B cell (primary cell): ENCODE results near the gene MBP. TPM values are rescaled to one million over a fixed set of nuclear protein-coding genes. Genes with fewer than 3 reads are reported as not detected.
A peak's percentile ranks its signal among the peaks of the same experiment; 100 is the strongest.

Source experiments
- ATAC-seq: fragments of 200-7000 bp; cut with Tn5 transposase; one replicate; pipeline ENCODE4 v1.10.0; 2021; ENCODE audit warnings: low read depth, mild to moderate bottlenecking, moderate number of reproducible peaks, moderate library complexity
- CTCF ChIA-PET: fragments of 350-600 bp; sonication (Branson Sonifier 250); formaldehyde crosslinking; loops from one replicate; lab custom pipeline; 2021; ENCODE audit warnings: antibody characterized with exemption, inconsistent platforms; lab: Charles Lee
- POLR2A ChIA-PET: fragments of 350-600 bp; sonication (Branson Sonifier 250); formaldehyde crosslinking; loops from one replicate; lab custom pipeline; 2021; ENCODE audit warnings: antibody characterized with exemption; lab: Charles Lee
- DNase-seq: peaks from one replicate; pipeline ENCODE4 v3.0.0; 2013
- H2AFZ ChIP-seq: 2 replicates; pipeline ENCODE4 v1.6.1; 2012; ENCODE audit warnings: mild to moderate bottlenecking, low read depth, low read length; ENCODE audit not compliant: insufficient read depth, poor library complexity, severe bottlenecking
- H3K27ac ChIP-seq, 2 donors: 1 replicate in 1 of 2; 2 replicates in 1 of 2; pipeline ENCODE4 v1.5.1; 2012 to 2013; ENCODE audit warnings: low read length in 2 of 2, mild to moderate bottlenecking in 2 of 2, moderate library complexity in 1 of 2
- H3K27me3 ChIP-seq, 4 experiments: fragments of 200-600 bp in 1 of 4; sonication (generic) in 1 of 4; replicated peaks in 1 of 4; 1 replicate in 2 of 4; 2 replicates in 2 of 4; pipeline versions ENCODE4 v1.6.1 to v1.7.0; 2013 to 2016; ENCODE audit warnings: low read length in 3 of 4, mild to moderate bottlenecking in 2 of 4, mixed read lengths in 1 of 4, moderate library complexity in 1 of 4; ENCODE audit not compliant: insufficient read depth in 4 of 4, control insufficient read depth in 3 of 4; ENCODE audit errors: control extremely low read depth in 1 of 4
- H3K36me3 ChIP-seq, 2 experiments: replicated peaks in 1 of 2; 1 replicate in 1 of 2; 2 replicates in 1 of 2; pipeline versions ENCODE4 v1.6.1 to v1.7.1; 2013; ENCODE audit warnings: low read length in 1 of 2; ENCODE audit not compliant: insufficient read depth in 2 of 2, control insufficient read depth in 1 of 2; ENCODE audit errors: control extremely low read depth in 1 of 2, extremely low read depth in 1 of 2
- H3K4me1 ChIP-seq, 2 donors: fragments of 200-600 bp in 1 of 2; sonication (generic) in 1 of 2; 1 replicate in 1 of 2; 2 replicates in 1 of 2; pipeline versions ENCODE4 v1.5.1 to v1.6.1; 2013 to 2017; ENCODE audit warnings: low read length in 2 of 2; ENCODE audit not compliant: control insufficient read depth in 2 of 2, insufficient read depth in 2 of 2
- H3K4me2 ChIP-seq: replicated peaks from 2 replicates; pipeline ENCODE3; 2012; ENCODE audit warnings: mild to moderate bottlenecking, low read depth, low read length; ENCODE audit not compliant: poor library complexity, severe bottlenecking
- H3K4me3 ChIP-seq, 5 experiments: fragments of 200-600 bp in 1 of 5; sonication (generic) in 1 of 5; 1 replicate in 3 of 5; 2 replicates in 2 of 5; pipeline versions ENCODE4 v1.5.1 to v1.7.0; 2011 to 2016; ENCODE audit warnings: low read length in 4 of 5, mild to moderate bottlenecking in 4 of 5, low read depth in 2 of 5, control low read depth in 1 of 5, moderate library complexity in 1 of 5; ENCODE audit not compliant: insufficient read depth in 1 of 5; ENCODE audit errors: control extremely low read depth in 1 of 5, extremely low read depth in 1 of 5
- H3K79me2 ChIP-seq: fragments of 200-600 bp; sonication (generic); one replicate; pipeline ENCODE4 v1.6.0; 2016; ENCODE audit warnings: low read length; ENCODE audit not compliant: control insufficient read depth, insufficient read depth
- H3K9ac ChIP-seq: fragments of 200-600 bp; sonication (generic); 2 replicates; pipeline ENCODE4 v1.6.1; 2017; ENCODE audit warnings: mild to moderate bottlenecking, low read length, moderate library complexity
- H3K9me3 ChIP-seq, 3 donors: one replicate each; pipeline versions ENCODE4 v1.6.1 to v1.7.1; 2013; ENCODE audit warnings: low read length in 2 of 3; ENCODE audit not compliant: control insufficient read depth in 2 of 3, insufficient read depth in 1 of 3; ENCODE audit errors: control extremely low read depth in 1 of 3
- H4K20me1 ChIP-seq: 2 replicates; pipeline ENCODE4 v1.6.0; 2012; ENCODE audit warnings: mild to moderate bottlenecking, low read length; ENCODE audit not compliant: insufficient read depth, control insufficient read depth, poor library complexity, severe bottlenecking
- H3K27ac Mint-ChIP-seq: one replicate; pipeline ENCODE4 v1.8.0; 2021; ENCODE audit warnings: mixed read lengths
- H3K27me3 Mint-ChIP-seq: one replicate; pipeline ENCODE4 v1.8.0; 2021; ENCODE audit warnings: mixed read lengths
- H3K4me1 Mint-ChIP-seq: one replicate; pipeline ENCODE4 v1.8.0; 2021; ENCODE audit warnings: mixed read lengths
- H3K4me3 Mint-ChIP-seq: one replicate; pipeline ENCODE4 v1.8.0; 2021; ENCODE audit warnings: mixed read lengths
- H3K9me3 Mint-ChIP-seq: one replicate; pipeline ENCODE4 v1.8.0; 2022; ENCODE audit warnings: mixed read lengths; ENCODE audit not compliant: insufficient read depth
- EZH2 ChIP-seq: IDR thresholded peaks from 2 replicates; pipeline ENCODE4 v1.6.1; 2012; ENCODE audit warnings: borderline replicate concordance, low read depth, mild to moderate bottlenecking, moderate library complexity, low read length; ENCODE audit not compliant: insufficient read depth, poor library complexity, severe bottlenecking
- WGBS: methylation state at CpG from one replicate; pipeline ENCODE4 v1.1.5; 2013; ENCODE audit warnings: missing lambda C conversion rate; ENCODE audit not compliant: insufficient coverage; 5-methylcytosine and 5-hydroxymethylcytosine counted together
- intact Hi-C: fragments of 100-400 bp; cut with micrococcal nuclease; formaldehyde crosslinking; loops from one replicate; pipeline ENCODE4 v1.10.0; 2022
- polyA plus RNA-seq: library from polyadenylated mRNA; depleted of rRNA; stranded (reverse); fragments of >200 nt; gene quantifications from 2 replicates; pipeline ENCODE4 v1.2.3, GENCODE V29; 2012
- total RNA-seq, 2 donors: library from RNA; stranded (reverse); fragments of 120-200 nt in 1 of 2; gene quantifications; 1 replicate in 1 of 2; 2 replicates in 1 of 2; pipeline versions ENCODE4 v1.2.3 to v1.2.4, GENCODE V29; 2013 to 2022
- TF ChIP-seq, protein P1 (sequence below): fragments of 200-600 bp; IDR thresholded peaks from one replicate; pipeline ENCODE4 v1.8.0; 2022; ENCODE audit warnings: antibody characterized with exemption, mild to moderate bottlenecking

Gene MBP
- total and polyA plus RNA-seq, 2 donors (not counting 1 experiment from before 2014, with no cell fraction given), result 30.1 to 192 TPM

DNA sequence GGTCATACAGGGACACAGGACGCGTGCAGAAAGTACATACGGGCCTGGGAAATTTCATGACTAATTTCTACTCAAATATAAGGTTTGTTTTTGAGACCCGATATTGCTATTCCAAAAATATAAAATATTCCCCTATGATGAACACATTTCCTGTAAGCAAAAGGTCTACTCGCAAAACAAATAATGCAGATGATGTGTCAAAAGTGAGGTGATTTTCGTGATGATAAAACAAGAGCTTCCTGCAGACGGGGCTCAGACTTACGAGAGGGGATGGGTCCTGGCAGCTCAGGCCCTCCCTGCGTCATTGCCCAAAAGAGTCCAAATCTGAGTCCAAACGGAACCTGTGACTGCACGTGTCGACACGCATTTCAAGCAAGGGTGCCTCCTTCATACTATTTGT, 62.7 kb downstream of the MBP start:
- Histone ChIP-seq H3K27me3 (no peaks in the 10 kb centered on the region), H3K9me3 (peaks cover 0 to 6% (median 0%) of the 10 kb centered on the region in 3 donors), H4K20me1 (no peaks in the 10 kb centered on the region), H3K27ac (peak overlapping the region in 1 of 2 donors; percentile 97), H2AFZ (no peak overlapping the region), H3K4me2 (peak overlapping the region; percentile 64), H3K9ac (no peak overlapping the region), H3K36me3 (peaks cover 4 to 24% of the 10 kb centered on the region in 2 experiments), H3K4me1 (peaks cover 47 to 61% of the 10 kb centered on the region in 2 donors), H3K4me3 (no peak overlapping the region), H3K79me2 (peaks cover 76% of the 10 kb centered on the region)
- intact Hi-C loops, result loop anchor here (2.0 to 10.0 kb wide), 4 partner anchors 32 to 575 kb away; partner anchors contain the start of gene ZNF516
- ChIA-PET CTCF (interaction anchor here (0.7 to 8.2 kb wide), 8 partner anchors 10 to 148 kb away, joined by 3 to 91 read pairs (median 6); no protein-coding TSS in a partner anchor), POLR2A (interaction anchor here (0.9 to 6.2 kb wide), 3 partner anchors 9 to 63 kb away, joined by 3 to 58 read pairs (median 5); partner anchors contain the start of gene MBP)
- H3K4me1 Mint-ChIP-seq, result peaks cover 94% of the 10 kb centered on the region
- H3K27ac Mint-ChIP-seq, result peak overlapping the region; percentile 93
- no peak for ATAC-seq
- H3K4me3 Mint-ChIP-seq, result peak overlapping the region; percentile 79
- no peaks in the 10 kb centered on the region for H3K9me3 Mint-ChIP-seq
- peak; percentile 27 for DNase-seq
- H3K27me3 Mint-ChIP-seq, result no peaks in the 10 kb centered on the region
- 80% methylated on average over 4 of the region's 13 CpGs for WGBS
- TF ChIP-seq EZH2, result no peak
- TF ChIP-seq, protein P1, sequence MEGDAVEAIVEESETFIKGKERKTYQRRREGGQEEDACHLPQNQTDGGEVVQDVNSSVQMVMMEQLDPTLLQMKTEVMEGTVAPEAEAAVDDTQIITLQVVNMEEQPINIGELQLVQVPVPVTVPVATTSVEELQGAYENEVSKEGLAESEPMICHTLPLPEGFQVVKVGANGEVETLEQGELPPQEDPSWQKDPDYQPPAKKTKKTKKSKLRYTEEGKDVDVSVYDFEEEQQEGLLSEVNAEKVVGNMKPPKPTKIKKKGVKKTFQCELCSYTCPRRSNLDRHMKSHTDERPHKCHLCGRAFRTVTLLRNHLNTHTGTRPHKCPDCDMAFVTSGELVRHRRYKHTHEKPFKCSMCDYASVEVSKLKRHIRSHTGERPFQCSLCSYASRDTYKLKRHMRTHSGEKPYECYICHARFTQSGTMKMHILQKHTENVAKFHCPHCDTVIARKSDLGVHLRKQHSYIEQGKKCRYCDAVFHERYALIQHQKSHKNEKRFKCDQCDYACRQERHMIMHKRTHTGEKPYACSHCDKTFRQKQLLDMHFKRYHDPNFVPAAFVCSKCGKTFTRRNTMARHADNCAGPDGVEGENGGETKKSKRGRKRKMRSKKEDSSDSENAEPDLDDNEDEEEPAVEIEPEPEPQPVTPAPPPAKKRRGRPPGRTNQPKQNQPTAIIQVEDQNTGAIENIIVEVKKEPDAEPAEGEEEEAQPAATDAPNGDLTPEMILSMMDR, result no peak

GRCh38 chr18:77069482-77069881, 63.1 kb downstream of the MBP start:
- H3K79me2 ChIP-seq, result peaks cover 71% of the 10 kb centered on the region
- peaks cover 0 to 6% (median 0%) of the 10 kb centered on the region in 3 donors for H3K9me3 ChIP-seq
- ChIA-PET POLR2A (interaction anchor here (1.1 to 6.2 kb wide), 6 partner anchors 11 to 65 kb away, joined by 3 to 58 read pairs (median 5); partner anchors contain the start of gene MBP), CTCF (interaction anchor here (0.9 to 8.2 kb wide), 9 partner anchors 11 to 142 kb away, joined by 3 to 91 read pairs (median 9); partner anchors contain the start of gene MBP)
- WGBS, result 90% methylated on average over 14 of the region's 14 CpGs
- H4K20me1 ChIP-seq, result no peaks in the 10 kb centered on the region
- H3K4me1 Mint-ChIP-seq, result peaks cover 97% of the 10 kb centered on the region
- H3K4me3 ChIP-seq, result no peak overlapping the region
- H3K4me2 ChIP-seq, result peak overlapping the region; percentile 64
- peaks cover 52 to 66% of the 10 kb centered on the region in 2 donors for H3K4me1 ChIP-seq
- H3K27ac Mint-ChIP-seq, result peak overlapping the region; percentile 93
- TF ChIP-seq EZH2, result no peak
- TF ChIP-seq, protein P1, result no peak
- no peaks in the 10 kb centered on the region for H3K27me3 Mint-ChIP-seq
- intact Hi-C loops, result loop anchor here (2.0 to 10.0 kb wide), 4 partner anchors 33 to 575 kb away; partner anchors contain the start of gene ZNF516
- H3K4me3 Mint-ChIP-seq, result peak overlapping the region; percentile 79
- DNase-seq (no peak), ATAC-seq (no peak)
- H3K27ac ChIP-seq, result peak overlapping the region; percentile 77 to 97
- no peaks in the 10 kb centered on the region for H3K27me3 ChIP-seq
- no peak overlapping the region for H3K9ac ChIP-seq
- H2AFZ ChIP-seq, result no peak overlapping the region
- H3K36me3 ChIP-seq, result peaks cover 4 to 24% of the 10 kb centered on the region in 2 experiments
- H3K9me3 Mint-ChIP-seq, result no peaks in the 10 kb centered on the region
